Hepatocyte (in vitro differentiated cells): ENCODE measurements around the gene BRIX1.

Experiments
- CTCF ChIP-seq: fragments of 200-600 bp; sonication (generic); IDR thresholded peaks from 2 replicates; pipeline ENCODE4 v1.5.1; 2016; ENCODE audit warnings: antibody characterized with exemption, mild to moderate bottlenecking; ENCODE audit not compliant: poor library complexity
- EZH2 ChIP-seq: fragments of 200-600 bp; sonication (generic); IDR thresholded peaks from 2 replicates; pipeline ENCODE4 v1.6.1; 2016; ENCODE audit warnings: antibody characterized with exemption, mild to moderate bottlenecking, borderline replicate concordance
- EZH2phosphoT487 ChIP-seq: fragments of 200-600 bp; sonication (generic); IDR thresholded peaks from one replicate; pipeline ENCODE4 v1.6.1; 2018; ENCODE audit warnings: antibody characterized with exemption, mild to moderate bottlenecking, low read depth, moderate library complexity; ENCODE audit not compliant: unreplicated experiment, severe bottlenecking

GRCh38 chr5:34970552-34970951 lies 55.0 kb downstream of the BRIX1 start:
- no peak for TF ChIP-seq CTCF
- TF ChIP-seq EZH2, result no peak
- TF ChIP-seq EZH2phosphoT487, result no peak
